Measurements from ENCODE around the gene WNK3.

Gene WNK3

DNA sequence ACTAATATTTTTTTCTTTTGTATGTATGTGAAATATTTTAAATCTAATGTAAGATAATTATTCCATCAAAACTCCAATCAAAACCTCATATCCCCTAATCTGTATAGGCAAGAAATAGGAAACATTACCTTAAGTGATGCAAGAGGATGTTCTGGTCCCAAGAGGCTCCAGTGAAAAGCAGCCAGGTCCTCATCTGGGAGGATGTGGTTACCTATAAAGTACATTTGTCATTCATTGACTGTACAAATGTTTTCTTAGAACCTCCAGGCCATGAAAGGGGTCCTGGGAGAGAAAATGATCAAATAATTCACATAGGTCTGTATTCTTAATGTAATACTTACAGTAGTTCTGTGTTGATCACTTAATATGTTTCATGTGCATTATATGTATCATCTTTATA lies 200.3 kb downstream of the WNK3 start:
- DNase-seq: no peak

All from AML-193 (cell line).